ENCODE results near the gene SCYL1. TPM values are rescaled to one million over a fixed set of nuclear protein-coding genes. Genes with fewer than 3 reads are reported as not detected.

Gene SCYL1
- total RNA-seq, 1 experiment from 2014 or later, result 104 TPM

DNA sequence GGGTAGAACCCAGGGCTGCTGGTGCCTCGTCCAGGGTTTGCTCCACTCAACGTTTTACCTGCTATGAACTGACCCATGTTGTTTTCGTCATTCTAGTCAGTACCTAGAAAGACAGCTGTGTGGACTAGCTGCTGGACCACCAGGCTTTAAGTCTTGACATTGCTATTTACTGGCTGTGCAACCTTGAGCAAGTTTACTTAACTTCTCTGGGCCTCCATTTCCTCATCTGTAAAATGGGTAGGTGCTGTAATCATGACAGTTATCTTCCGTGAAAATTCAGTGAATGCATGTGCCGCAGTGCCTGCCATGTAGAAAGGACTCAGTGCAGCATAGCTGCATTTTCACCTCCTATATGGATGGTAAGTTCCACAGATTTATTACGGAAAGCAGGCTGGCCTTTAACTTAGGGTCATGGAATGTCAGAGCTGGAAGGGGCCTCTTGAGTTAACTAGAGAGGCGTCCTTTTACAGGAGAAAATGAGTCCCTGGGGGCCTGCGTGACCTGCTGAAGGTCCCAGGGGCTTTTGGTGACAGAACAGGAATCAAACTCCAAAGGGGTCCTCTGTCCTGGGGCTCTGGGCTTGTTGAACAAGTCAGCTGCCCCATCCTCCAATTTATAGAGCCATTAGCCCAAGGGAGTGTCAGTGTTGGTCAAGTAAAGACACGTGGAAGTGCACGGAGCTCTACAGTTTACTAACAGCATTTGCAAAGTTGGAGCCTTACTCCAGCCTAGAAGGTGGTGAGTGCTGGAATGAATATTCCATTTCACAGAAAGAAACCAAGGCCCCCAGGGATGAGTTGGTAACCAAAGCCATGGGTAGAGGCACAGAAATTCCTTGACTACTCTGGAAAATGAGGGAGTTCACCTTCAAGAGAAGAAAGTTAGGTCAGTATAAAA is 38.1 kb upstream of the SCYL1 start (continued):
- TF ChIP-seq ZBTB33 (IDR thresholded peaks at IDR 0.05; ENCODE audit: extremely low read depth, insufficient replicate concordance, low read length) (no peak), SRF (IDR thresholded peaks at IDR 0.05; ENCODE audit: low read depth) (no peak), ZFX (IDR thresholded peaks at IDR 0.05) (no peak)

GRCh38 chr11:65487467-65488272 is 37.2 kb upstream of the SCYL1 start:
- Histone ChIP-seq H3K9ac (ENCODE audit: low read length) (peak overlapping the region; percentile 67), H3K27me3 (ENCODE audit: insufficient read depth, low read length) (no peaks in the 10 kb centered on the region), H3K9me3 (ENCODE audit: control insufficient read depth in 1 of 2, insufficient read depth in 1 of 2, low read depth in 1 of 2, low read length in 2 of 2) (no peaks in the 10 kb centered on the region), H3K9me2 (ENCODE audit: insufficient read depth) (no peaks in the 10 kb centered on the region), H3K4me1 (ENCODE audit: control insufficient read depth in 1 of 2, insufficient read depth in 2 of 2, low read length in 2 of 2) (peaks cover 84 to 88% of the 10 kb centered on the region in 2 experiments), H3K4me3 (replicated peaks in 1 of 2; ENCODE audit: low read depth in 1 of 2, low read length in 2 of 2) (peak overlapping the region; percentile 10 to 27), H3K4me2 (ENCODE audit: low read length) (peak overlapping the region; percentile 77), H3K79me2 (ENCODE audit: insufficient read depth, low read length) (0 out of 2 replicates have a peak, but pooled peaks cover under 1% of the 10 kb centered on the region), H4K20me1 (ENCODE audit: insufficient read depth) (no peaks in the 10 kb centered on the region), H2AFZ (ENCODE audit: low read depth, low read length, poor library complexity, severe bottlenecking) (no peak overlapping the region), H3K27ac (ENCODE audit: low read depth, low read length) (peak overlapping the region; percentile 98), H3K36me3 (ENCODE audit: control insufficient read depth in 1 of 2, insufficient read depth in 2 of 2, low read length in 2 of 2) (no peaks in the 10 kb centered on the region)
- POLR2A ChIA-PET, result interaction anchor here (0.8 to 26.7 kb wide), 4 partner anchors 13 to 66 kb away, joined by 3 to 1499 read pairs (median 742); partner anchors contain the start of genes MALAT1 and NEAT1
- TF ChIP-seq CEBPB (IDR thresholded peaks at IDR 0.05; ENCODE audit: low read depth), result no peak
- TF ChIP-seq SRF (IDR thresholded peaks at IDR 0.05; ENCODE audit: low read depth), result no peak
- TF ChIP-seq ZFX (IDR thresholded peaks at IDR 0.05), result no peak
- TF ChIP-seq, protein P1, sequence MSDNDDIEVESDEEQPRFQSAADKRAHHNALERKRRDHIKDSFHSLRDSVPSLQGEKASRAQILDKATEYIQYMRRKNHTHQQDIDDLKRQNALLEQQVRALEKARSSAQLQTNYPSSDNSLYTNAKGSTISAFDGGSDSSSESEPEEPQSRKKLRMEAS (IDR thresholded peaks at IDR 0.05), result no peak
- no peak for TF ChIP-seq TCF7L2 (IDR thresholded peaks at IDR 0.05; ENCODE audit: borderline replicate concordance, extremely low read depth, insufficient read depth, insufficient read length)
- TF ChIP-seq EZH2 (IDR thresholded peaks at IDR 0.05), result no peak
- no peak for TF ChIP-seq ATF3 (IDR thresholded peaks at IDR 0.05)
- no peak for TF ChIP-seq POLR2A (IDR thresholded peaks at IDR 0.05; ENCODE audit: borderline replicate concordance, extremely low read depth, insufficient read depth, insufficient read length)
- no peak for TF ChIP-seq FOSL1 (IDR thresholded peaks at IDR 0.05; ENCODE audit: low read depth)
- no peak for TF ChIP-seq EZH2phosphoT487 (IDR thresholded peaks at IDR 0.05; ENCODE audit: borderline replicate concordance)
- TF ChIP-seq RAD21 (IDR thresholded peaks at IDR 0.05; ENCODE audit: low read depth), result no peak
- TF ChIP-seq SIN3A (IDR thresholded peaks at IDR 0.05; ENCODE audit: low read depth), result no peak
- TF ChIP-seq CBX3 (IDR thresholded peaks at IDR 0.05; ENCODE audit: low read depth), result no peak
- TF ChIP-seq EGR1 (IDR thresholded peaks at IDR 0.05; ENCODE audit: low read depth), result no peak
- TF ChIP-seq JUND (IDR thresholded peaks at IDR 0.05), result no peak
- TF ChIP-seq, protein P2, sequence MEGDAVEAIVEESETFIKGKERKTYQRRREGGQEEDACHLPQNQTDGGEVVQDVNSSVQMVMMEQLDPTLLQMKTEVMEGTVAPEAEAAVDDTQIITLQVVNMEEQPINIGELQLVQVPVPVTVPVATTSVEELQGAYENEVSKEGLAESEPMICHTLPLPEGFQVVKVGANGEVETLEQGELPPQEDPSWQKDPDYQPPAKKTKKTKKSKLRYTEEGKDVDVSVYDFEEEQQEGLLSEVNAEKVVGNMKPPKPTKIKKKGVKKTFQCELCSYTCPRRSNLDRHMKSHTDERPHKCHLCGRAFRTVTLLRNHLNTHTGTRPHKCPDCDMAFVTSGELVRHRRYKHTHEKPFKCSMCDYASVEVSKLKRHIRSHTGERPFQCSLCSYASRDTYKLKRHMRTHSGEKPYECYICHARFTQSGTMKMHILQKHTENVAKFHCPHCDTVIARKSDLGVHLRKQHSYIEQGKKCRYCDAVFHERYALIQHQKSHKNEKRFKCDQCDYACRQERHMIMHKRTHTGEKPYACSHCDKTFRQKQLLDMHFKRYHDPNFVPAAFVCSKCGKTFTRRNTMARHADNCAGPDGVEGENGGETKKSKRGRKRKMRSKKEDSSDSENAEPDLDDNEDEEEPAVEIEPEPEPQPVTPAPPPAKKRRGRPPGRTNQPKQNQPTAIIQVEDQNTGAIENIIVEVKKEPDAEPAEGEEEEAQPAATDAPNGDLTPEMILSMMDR (IDR thresholded peaks at IDR 0.05 in 2 of 3, conservative IDR thresholded peaks at IDR 0.05 in 1 of 3; ENCODE audit: borderline replicate concordance in 1 of 3, insufficient read depth in 1 of 3, low read depth in 2 of 3, low read length in 2 of 3), result no peak; a peak in 1 of 6 replicates
- CTCF ChIA-PET, result interaction anchor here (0.9 to 1.4 kb wide), 3 partner anchors 9 to 32 kb away, joined by 3 to 8 read pairs (median 3); no protein-coding TSS in a partner anchor
- intact Hi-C loops (cut with micrococcal nuclease), result no loop called here
- no TSS peak for BruUV-seq (replicated peaks)
- ATAC-seq (peak; percentile 71), DNase-seq (ENCODE audit: low read depth, low spot score) (peak; percentile 99)
- RAD21 ChIA-PET (ENCODE audit: low non-redundant PET in 1 of 2, low total read pairs in 2 of 2, uncharacterized antibody in 2 of 2, unreplicated experiment in 2 of 2), result interaction anchor here in 1 of 2 experiments (0.7 to 1.2 kb wide), 2 partner anchors 8 to 9 kb away, joined by 3 read pairs; no protein-coding TSS in a partner anchor
